ENCODE measurements around the gene TNS1. TPM values are rescaled to one million over a fixed set of nuclear protein-coding genes. Genes with fewer than 3 reads are reported as not detected.

Gene TNS1
- total RNA-seq, 1 donor from 2014 or later, result 0.91 TPM

DNA sequence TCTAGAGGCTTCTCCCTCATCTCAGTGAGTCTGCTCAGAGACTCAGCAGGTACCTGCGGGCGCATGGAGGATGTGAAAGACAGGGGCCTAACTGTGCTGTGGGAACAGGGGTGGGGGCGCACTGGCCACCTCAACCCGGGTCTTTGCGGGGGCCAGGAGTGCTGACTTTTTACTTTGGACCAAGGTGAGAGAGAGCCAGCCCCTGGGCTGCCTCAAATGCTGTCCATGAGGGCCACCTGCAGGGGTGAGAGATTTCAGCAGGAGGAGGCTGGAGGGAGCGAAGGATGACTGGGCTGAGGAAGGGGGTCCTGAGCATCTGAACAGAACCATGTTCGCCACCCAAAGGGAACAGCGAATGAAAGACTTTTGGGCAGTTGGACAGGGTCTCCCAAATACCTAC, 129.4 kb downstream of the TNS1 start:
- H3K9me3 Mint-ChIP-seq, result no peaks in the 10 kb centered on the region
- no peaks in the 10 kb centered on the region for H3K27me3 Mint-ChIP-seq (ENCODE audit: low read depth)
- H3K4me1 Mint-ChIP-seq (ENCODE audit: low read depth), result no peaks in the 10 kb centered on the region
- intact Hi-C loops (cut with micrococcal nuclease), result no loop called here
- no peak overlapping the region for H3K4me3 Mint-ChIP-seq (ENCODE audit: low read depth)
- no peak overlapping the region for H3K27ac Mint-ChIP-seq
- H3K36me3 Mint-ChIP-seq (ENCODE audit: low read depth), result no peaks in the 10 kb centered on the region
- no peak for DNase-seq (ENCODE audit: low spot score)

DNA sequence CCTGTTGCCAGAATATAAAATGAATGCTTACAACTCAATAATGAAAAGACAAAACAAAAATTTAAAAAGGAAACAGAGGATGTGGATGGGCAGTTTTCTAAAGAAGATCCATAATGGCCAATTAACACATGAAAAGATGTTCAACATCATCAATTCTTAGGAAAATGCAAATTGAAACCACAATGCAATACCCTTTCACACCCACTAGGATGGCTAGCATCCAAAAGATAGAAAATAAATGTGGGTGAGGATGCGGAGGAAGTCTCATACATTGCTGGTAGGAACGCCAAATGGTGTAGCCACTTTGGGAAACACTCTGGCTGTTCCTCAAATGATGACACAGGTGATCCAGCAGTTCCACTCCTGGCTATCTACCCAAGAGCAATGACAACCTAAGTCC, 130.5 kb downstream of the TNS1 start:
- no peak for DNase-seq (ENCODE audit: low spot score)
- intact Hi-C loops (cut with micrococcal nuclease), result no loop called here

DNA sequence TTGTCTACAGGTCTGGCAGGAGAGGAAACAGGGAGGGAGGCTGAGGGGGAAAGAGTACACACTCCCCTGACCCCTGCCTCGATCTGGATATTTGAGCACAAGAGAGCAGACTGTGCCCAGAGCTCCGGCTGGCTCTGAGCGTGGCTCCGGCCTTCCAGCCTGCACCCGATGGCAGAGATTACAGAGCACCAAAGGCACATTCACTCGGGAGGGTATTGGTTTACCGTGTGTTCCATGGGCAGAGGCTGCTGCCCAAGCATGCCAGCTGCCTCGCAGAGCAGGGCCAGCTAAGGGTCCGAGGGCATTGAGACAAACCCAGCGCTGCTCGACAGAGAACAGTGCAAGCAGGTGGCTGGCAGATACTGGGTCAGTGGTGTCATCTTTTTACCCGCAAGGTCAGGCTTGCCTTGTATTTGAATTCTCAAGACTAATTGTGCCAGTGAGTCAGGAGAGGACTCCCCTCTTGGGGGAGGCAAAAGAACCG, 132.2 kb downstream of the TNS1 start:
- no peak for DNase-seq (ENCODE audit: low spot score)
- Mint-ChIP-seq H3K4me3 (ENCODE audit: low read depth) (no peak overlapping the region), H3K27me3 (ENCODE audit: low read depth) (no peaks in the 10 kb centered on the region), H3K27ac (no peak overlapping the region), H3K4me1 (ENCODE audit: low read depth) (no peaks in the 10 kb centered on the region), H3K9me3 (no peaks in the 10 kb centered on the region), H3K36me3 (ENCODE audit: low read depth) (no peaks in the 10 kb centered on the region)
- intact Hi-C loops (cut with micrococcal nuclease), result no loop called here

More for the DNA sequence above, 130.5 kb downstream of the TNS1 start:
- no peak overlapping the region for H3K4me3 Mint-ChIP-seq (ENCODE audit: low read depth)
- no peaks in the 10 kb centered on the region for H3K27me3 Mint-ChIP-seq (ENCODE audit: low read depth)
- no peaks in the 10 kb centered on the region for H3K4me1 Mint-ChIP-seq (ENCODE audit: low read depth)
- H3K36me3 Mint-ChIP-seq (ENCODE audit: low read depth), result no peaks in the 10 kb centered on the region
- H3K9me3 Mint-ChIP-seq, result no peaks in the 10 kb centered on the region
- H3K27ac Mint-ChIP-seq, result no peak overlapping the region

DNA sequence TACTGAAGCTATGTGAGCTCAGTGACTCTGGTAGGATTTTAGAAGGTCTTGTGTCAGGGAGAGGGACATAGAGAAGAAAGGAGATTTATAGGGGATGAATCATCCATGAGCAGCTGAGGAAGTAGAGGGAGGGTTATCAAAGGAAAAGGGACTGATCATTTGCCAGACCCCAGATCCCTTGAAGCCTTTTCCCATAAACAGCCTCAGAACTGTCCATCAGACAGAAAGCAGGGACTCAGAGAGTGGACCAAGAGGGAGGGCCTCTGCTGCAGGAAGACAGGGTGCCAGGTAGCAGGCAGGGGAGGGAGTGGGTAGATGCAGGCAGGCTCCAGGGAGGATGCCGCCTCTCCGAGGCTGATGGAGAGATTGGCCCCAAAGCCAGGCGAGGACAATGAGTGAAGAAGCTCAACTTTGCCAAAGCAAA, 133.9 kb downstream of the TNS1 start:
- no peak for DNase-seq (ENCODE audit: low spot score)
- intact Hi-C loops (cut with micrococcal nuclease), result no loop called here
- Mint-ChIP-seq H3K27ac (no peak overlapping the region), H3K36me3 (ENCODE audit: low read depth) (no peaks in the 10 kb centered on the region), H3K4me1 (ENCODE audit: low read depth) (no peaks in the 10 kb centered on the region), H3K9me3 (no peaks in the 10 kb centered on the region), H3K4me3 (ENCODE audit: low read depth) (no peak overlapping the region), H3K27me3 (ENCODE audit: low read depth) (peaks cover 1% of the 10 kb centered on the region)

- no peak overlapping the region for H3K27ac Mint-ChIP-seq
- H3K36me3 Mint-ChIP-seq (ENCODE audit: low read depth), result no peaks in the 10 kb centered on the region
- H3K4me3 Mint-ChIP-seq (ENCODE audit: low read depth), result no peak overlapping the region
- H3K27me3 Mint-ChIP-seq (ENCODE audit: low read depth), result peaks cover 1% of the 10 kb centered on the region
- intact Hi-C loops (cut with micrococcal nuclease), result no loop called here
- H3K4me1 Mint-ChIP-seq (ENCODE audit: low read depth), result no peaks in the 10 kb centered on the region
- no peaks in the 10 kb centered on the region for H3K9me3 Mint-ChIP-seq
- no peak for DNase-seq (ENCODE audit: low spot score)
Measured at GRCh38 chr2:217868265-217868892, 134.4 kb downstream of the TNS1 start.

DNA sequence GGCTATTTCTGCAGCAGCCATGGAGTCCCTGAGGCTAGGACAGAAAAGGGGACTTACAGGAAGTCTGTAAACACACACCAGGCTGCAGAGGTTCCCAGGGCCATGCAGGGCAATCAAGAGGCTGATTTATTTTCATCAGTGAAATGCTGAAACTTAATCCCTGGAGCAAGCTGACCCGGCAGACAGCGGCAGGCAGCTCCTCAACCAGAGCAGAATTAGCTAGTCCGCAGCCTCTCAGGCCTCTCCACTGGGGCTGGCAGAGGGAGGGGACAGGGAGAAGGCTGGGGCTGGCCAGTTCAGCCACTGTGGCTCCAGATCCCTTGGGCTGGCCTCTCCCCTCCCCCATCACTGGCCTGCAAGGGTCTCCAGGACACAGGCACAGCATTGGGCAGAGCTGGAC, 136.3 kb downstream of the TNS1 start:
- Mint-ChIP-seq H3K4me1 (ENCODE audit: low read depth) (no peaks in the 10 kb centered on the region), H3K36me3 (ENCODE audit: low read depth) (no peaks in the 10 kb centered on the region), H3K9me3 (no peaks in the 10 kb centered on the region), H3K4me3 (ENCODE audit: low read depth) (no peak overlapping the region), H3K27ac (no peak overlapping the region), H3K27me3 (ENCODE audit: low read depth) (peaks cover 1% of the 10 kb centered on the region)
- no peak for DNase-seq (ENCODE audit: low spot score)
- intact Hi-C loops (cut with micrococcal nuclease), result no loop called here

- DNase-seq (ENCODE audit: low spot score), result no peak
- intact Hi-C loops (cut with micrococcal nuclease), result no loop called here
- Mint-ChIP-seq H3K27me3 (ENCODE audit: low read depth) (peaks cover 1% of the 10 kb centered on the region), H3K4me3 (ENCODE audit: low read depth) (no peak overlapping the region), H3K36me3 (ENCODE audit: low read depth) (no peaks in the 10 kb centered on the region), H3K4me1 (ENCODE audit: low read depth) (no peaks in the 10 kb centered on the region), H3K27ac (no peak overlapping the region), H3K9me3 (no peaks in the 10 kb centered on the region)
Measured at GRCh38 chr2:217864963-217865772, 137.6 kb downstream of the TNS1 start.

DNA sequence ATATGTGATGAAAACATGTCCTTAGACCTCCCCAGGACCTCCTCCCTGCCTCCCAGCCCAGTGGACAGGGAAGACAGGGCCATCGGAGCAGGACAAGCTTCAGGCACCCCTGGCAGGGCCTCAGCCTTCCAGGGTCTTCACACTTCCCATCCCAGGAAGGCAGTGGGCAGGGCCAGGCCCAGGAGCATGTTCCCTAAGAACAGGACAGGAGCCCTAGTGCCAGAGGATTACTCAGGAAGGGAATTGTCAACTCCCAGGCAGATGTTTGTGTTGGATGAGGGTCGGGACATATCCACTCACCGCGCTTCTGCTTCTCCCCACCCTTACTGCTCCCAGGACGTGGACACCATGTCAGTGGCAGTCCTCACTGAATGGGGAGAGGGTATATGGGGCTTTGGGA, 138.9 kb downstream of the TNS1 start:
- Mint-ChIP-seq H3K27ac (no peak overlapping the region), H3K36me3 (ENCODE audit: low read depth) (no peaks in the 10 kb centered on the region), H3K27me3 (ENCODE audit: low read depth) (peaks cover 1% of the 10 kb centered on the region), H3K4me3 (ENCODE audit: low read depth) (no peak overlapping the region), H3K4me1 (ENCODE audit: low read depth) (no peaks in the 10 kb centered on the region), H3K9me3 (no peaks in the 10 kb centered on the region)
- DNase-seq (ENCODE audit: low spot score), result no peak
- intact Hi-C loops (cut with micrococcal nuclease), result no loop called here

DNA sequence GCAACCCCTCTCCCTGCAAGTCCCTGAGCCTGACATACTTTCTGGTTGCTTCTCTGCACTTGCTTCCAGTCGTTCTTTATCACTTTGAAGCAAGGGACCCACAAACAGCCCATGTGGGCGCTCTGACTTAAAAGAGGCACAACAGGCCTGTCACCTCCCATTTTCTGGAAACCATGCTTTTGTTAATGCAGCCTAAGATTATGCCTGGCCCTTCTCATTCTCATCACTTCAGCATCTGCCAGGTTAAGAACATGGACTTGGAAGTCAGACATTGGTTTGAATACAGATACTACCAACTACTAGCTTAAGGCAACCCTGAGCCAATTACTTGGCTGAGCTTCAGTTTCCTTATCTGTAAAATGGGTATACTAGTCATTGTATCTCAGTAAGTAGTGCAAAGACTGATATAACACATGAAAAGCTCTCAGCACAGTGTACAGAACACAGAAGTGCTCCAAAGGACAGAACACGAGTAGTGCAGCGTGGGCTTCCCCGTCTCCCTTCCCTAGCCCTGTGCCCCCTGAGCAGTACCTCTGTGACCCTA, 141.4 kb downstream of the TNS1 start:
- Mint-ChIP-seq H3K27ac (no peak overlapping the region), H3K4me3 (ENCODE audit: low read depth) (no peak overlapping the region), H3K4me1 (ENCODE audit: low read depth) (no peaks in the 10 kb centered on the region), H3K36me3 (ENCODE audit: low read depth) (no peaks in the 10 kb centered on the region), H3K27me3 (ENCODE audit: low read depth) (peaks cover 1% of the 10 kb centered on the region), H3K9me3 (no peaks in the 10 kb centered on the region)
- intact Hi-C loops (cut with micrococcal nuclease), result no loop called here
- no peak for DNase-seq (ENCODE audit: low spot score)

DNA sequence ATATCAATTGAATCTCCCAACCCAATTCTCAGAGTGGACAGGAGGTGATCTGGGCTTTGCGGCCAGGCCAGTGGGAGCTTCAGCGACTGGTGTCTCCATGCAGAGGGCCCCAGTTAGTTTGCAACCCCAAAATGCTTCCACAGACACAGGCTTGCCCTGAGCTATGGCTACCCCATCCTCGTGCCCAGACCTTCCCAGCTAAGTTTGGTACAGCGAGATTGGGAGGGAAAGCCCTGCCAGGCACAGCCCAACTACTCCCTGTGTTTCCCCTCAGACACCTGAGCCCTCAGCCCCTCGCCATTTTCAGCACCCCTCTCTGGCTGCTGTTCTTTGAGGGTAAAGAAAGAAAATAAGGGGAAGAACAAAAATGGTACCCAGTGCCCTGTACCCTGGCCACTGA, 142.9 kb downstream of the TNS1 start:
- intact Hi-C loops (cut with micrococcal nuclease), result no loop called here
- no peak overlapping the region for H3K4me3 Mint-ChIP-seq (ENCODE audit: low read depth)
- H3K27me3 Mint-ChIP-seq (ENCODE audit: low read depth), result no peaks in the 10 kb centered on the region
- no peak for DNase-seq (ENCODE audit: low spot score)
- no peak overlapping the region for H3K27ac Mint-ChIP-seq
- no peaks in the 10 kb centered on the region for H3K9me3 Mint-ChIP-seq
- no peaks in the 10 kb centered on the region for H3K36me3 Mint-ChIP-seq (ENCODE audit: low read depth)
- no peaks in the 10 kb centered on the region for H3K4me1 Mint-ChIP-seq (ENCODE audit: low read depth)

- no peak overlapping the region for H3K4me3 Mint-ChIP-seq (ENCODE audit: low read depth)
- H3K9me3 Mint-ChIP-seq, result no peaks in the 10 kb centered on the region
- H3K27ac Mint-ChIP-seq, result no peak overlapping the region
- DNase-seq (ENCODE audit: low spot score), result no peak
- intact Hi-C loops (cut with micrococcal nuclease), result no loop called here
- H3K36me3 Mint-ChIP-seq (ENCODE audit: low read depth), result no peaks in the 10 kb centered on the region
- H3K27me3 Mint-ChIP-seq (ENCODE audit: low read depth), result no peaks in the 10 kb centered on the region
- H3K4me1 Mint-ChIP-seq (ENCODE audit: low read depth), result no peaks in the 10 kb centered on the region
Measured at GRCh38 chr2:217858519-217859491, 144.0 kb downstream of the TNS1 start.

GRCh38 chr2:217857624-217858506, 144.9 kb downstream of the TNS1 start:
- no peaks in the 10 kb centered on the region for H3K4me1 Mint-ChIP-seq (ENCODE audit: low read depth)
- no peak overlapping the region for H3K4me3 Mint-ChIP-seq (ENCODE audit: low read depth)
- H3K36me3 Mint-ChIP-seq (ENCODE audit: low read depth), result no peaks in the 10 kb centered on the region
- H3K27ac Mint-ChIP-seq, result no peak overlapping the region
- no peaks in the 10 kb centered on the region for H3K27me3 Mint-ChIP-seq (ENCODE audit: low read depth)
- no peak for DNase-seq (ENCODE audit: low spot score)
- H3K9me3 Mint-ChIP-seq, result no peaks in the 10 kb centered on the region
- intact Hi-C loops (cut with micrococcal nuclease), result no loop called here
